ENCODE measurements around the gene TSPAN33.
"Not testable (repeated sequence)": the region's sequence is repeated elsewhere in the genome, so short reads cannot be mapped to it uniquely, and the experiment has no call there.

Gene TSPAN33

DNA sequence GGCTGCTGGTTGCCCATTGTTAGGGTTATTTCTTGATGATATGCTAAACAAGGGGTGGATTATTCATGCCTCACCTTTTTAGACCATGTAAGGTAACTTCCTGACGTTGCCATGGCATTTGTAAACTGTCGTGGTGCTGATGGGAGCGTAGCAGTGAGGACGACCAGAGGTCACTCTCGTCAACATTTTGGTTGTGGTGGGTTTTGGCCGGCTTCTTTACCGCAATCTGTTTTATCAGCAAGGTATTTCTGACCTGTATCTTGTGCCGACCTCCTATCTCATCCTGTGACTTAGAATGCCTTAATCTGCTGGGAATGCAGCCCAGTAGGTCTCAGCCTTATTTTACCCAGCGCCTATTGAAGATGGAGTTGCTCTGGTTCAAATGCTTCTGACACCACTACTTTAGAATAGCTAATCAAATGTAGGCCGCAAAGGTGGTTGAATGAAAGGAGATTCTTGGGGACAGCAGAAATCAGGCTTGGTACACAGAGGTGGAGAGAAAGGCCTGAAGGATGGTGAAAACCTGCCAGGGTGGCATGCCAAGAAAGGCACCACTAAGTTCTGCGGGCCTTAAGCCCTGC is 26.0 kb downstream of the TSPAN33 start:
- DNase-seq (ENCODE audit: low read depth) = no peak

DNA sequence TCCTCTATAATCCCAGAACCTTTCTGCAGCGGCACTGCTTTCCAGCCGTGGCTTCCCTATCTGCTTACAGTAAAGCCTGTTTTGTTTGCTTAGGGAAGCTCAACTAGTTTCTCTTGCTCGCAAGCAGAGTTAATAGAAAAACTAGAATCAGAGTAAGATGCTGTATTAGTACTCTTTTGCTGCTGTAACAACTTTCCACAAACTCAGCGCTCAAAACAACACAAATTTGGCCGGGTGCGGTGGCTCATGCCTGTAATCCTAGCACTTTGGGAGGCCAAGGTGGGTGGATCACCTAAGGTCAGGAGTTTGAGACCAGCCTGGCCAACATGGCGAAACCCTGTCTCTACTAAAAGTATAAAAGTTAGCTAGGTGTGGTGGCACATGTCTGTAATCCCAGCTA is 29.4 kb downstream of the TSPAN33 start:
- not testable (repeated sequence) for DNase-seq (ENCODE audit: low read depth)

DNA sequence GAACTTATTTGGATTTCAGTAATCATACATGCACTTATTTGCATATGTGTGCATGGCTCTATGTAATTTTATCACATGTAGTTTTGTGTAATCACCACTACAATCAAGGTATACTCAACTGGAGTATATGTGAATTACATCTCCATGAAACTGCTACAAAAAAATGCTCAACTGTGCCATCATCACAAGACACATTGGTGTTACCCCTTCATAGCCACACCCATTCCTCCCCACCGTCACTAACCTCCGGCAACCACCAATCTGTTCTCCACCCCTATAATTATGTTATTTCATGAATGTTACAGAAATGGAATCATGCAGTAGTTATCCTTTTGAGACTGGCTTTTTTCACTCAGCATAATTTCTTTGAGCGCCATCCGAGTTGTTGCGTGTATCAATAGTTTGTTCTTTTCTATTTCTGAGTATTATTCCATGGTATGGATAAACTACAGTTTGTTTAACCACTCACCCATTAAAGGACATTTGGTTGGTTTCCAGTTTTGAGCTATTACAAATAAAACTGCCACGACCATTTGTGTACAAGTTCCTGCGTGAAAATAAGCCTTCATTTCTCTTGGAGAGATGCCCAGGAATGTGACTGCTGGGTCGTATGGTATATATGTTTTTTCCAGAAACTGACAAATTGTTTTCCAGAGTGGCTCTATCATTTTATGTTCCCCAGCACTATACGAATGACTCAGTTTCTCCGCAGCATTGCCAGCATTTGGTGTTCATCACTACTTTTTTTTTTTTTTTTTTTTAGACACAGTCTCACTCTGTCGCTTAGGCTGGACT is 32.6 kb downstream of the TSPAN33 start:
- no peak for DNase-seq (ENCODE audit: low read depth)

DNA sequence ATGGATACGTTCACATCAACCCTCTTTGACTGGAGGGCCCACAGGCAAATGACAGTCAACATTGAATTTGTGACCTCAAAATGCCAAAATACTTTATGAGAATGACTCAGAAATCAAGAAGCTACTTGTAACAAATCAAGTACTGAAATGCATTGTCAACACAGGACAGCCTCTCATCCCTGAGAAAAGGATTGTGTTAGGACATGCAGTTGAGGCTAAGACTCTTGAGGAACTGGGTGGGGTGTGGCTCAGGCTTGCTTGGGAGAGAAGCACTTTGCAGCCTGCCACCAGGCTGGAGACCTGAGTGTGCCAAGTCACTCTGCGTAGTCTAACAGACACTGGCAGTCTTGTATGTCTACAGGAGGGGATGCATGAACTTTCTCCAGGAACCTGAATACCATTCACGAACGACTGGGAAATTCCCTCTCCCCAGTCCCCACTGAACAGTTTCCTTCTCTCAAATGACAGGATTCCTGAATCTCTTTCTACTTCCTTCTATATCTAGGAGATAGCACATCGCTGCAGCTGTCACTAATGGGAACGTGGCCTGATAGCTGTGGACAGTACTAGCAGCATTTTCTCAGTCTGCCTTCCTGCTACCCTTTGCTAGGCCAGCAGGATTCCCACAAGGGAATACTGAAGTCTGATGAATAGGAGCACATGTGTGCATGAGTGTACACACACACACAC is 40.6 kb downstream of the TSPAN33 start:
- no peak for DNase-seq (ENCODE audit: low read depth)

GRCh38 chr7:129186749-129187260 is 42.3 kb downstream of the TSPAN33 start:
- no peak for DNase-seq (ENCODE audit: low read depth)

GRCh38 chr7:129187681-129188371 is 43.3 kb downstream of the TSPAN33 start:
- DNase-seq (ENCODE audit: low read depth) = no peak

- peak; percentile 28 for DNase-seq (ENCODE audit: low read depth)
These were observed 43.9 kb downstream of the TSPAN33 start, which contains the start of gene SMO for GRCh38 chr7:129188372-129188891. Gene SMO, plus strand, starts transcription at chr7:129188633. Its CDS starts 519 bp downstream, at chr7:129189152.

- DNase-seq (ENCODE audit: low read depth) = peak; percentile 28
These were observed 44.6 kb downstream of the TSPAN33 start for GRCh38 chr7:129188892-129189660.

DNA sequence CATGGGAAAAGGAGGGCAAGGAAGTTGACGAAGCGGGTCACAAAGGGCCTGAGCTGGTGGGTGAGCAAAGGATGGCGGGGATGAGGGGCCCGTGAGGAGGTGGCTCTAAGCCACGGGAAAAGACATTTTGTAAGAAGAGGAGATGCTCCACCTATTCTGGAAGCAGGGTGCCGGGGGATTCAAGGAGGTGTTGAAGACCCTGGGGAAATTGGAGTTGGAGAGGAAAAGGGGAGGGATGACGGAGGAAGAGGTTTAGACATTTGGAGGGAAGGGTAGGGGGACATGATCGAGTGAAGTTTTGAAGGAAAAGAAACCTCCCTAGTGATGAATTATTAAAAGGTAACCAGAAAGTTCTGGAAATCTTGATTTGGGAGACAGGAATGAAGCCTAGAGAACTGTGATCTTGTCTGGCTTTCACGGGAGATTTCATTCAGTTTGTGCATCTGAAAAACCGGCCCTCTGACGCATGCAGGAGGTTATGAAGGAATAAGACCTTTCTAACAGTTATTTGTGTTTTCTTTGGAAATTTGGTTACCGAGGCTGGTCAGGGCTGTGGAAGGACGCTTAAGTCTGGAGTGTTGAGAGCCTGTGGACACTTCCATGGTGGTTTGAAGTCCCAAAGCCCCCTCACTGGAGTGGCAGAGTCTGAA is 45.3 kb downstream of the TSPAN33 start:
- DNase-seq (ENCODE audit: low read depth) = no peak

- DNase-seq (ENCODE audit: low read depth) = no peak
These were observed 46.8 kb downstream of the TSPAN33 start for GRCh38 chr7:129191272-129191671.

DNA sequence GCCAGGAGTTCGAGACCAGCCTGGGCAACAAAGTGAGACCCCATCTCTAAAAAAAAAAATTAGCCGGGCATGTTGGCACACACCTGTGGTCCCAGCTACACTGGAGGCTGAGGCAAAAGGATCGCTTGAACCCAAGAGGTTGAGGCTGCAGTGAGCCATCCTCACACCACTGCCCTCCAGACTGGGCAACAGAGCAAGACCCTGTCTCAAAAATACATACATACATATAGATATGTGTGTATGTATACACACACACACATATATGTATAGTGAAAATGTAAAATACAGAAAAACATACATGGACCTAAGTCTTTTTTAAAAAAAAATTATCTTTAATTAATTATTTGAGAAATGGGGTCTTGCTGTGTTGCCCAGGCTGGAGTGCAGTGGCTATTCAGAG is 49.4 kb downstream of the TSPAN33 start:
- DNase-seq (ENCODE audit: low read depth) = no peak

- no peak for DNase-seq (ENCODE audit: low read depth)
These were observed 53.3 kb downstream of the TSPAN33 start for GRCh38 chr7:129197771-129198170.

- no peak for DNase-seq (ENCODE audit: low read depth)
These were observed 54.9 kb downstream of the TSPAN33 start for GRCh38 chr7:129199406-129199805.

DNA sequence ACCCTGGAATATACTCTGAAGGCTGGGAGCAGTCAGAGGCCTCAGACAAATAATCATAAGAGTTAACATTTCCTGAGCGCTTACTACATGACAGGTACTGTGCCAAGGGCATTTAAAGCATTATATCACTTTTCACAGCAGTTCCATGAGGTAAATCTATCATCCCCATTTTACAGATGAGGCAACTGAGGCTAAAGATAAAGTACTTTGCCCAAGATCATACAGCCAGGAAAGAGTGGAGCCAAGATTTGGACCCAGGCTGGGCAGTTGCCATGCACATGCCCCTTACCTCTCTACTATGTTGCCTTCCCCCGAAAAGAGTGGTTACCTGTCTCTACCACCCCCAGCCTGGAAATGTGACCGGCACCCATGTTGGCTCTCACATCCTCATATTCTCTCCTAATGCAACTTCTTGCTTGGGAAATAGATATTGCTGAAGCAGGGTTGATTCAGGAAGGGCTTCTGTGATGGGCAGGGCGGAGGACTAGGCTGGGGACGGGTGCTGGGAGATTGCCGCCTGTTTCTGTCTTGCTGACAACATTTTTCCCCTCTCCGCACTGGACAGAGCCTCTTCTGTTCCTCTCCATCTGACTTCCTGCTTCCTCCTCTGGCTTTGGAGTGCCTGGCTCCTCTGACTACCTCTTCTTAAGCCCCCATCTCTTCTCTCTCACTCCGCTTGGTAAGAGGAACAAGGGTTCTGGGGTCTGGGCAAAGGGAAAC is 57.7 kb downstream of the TSPAN33 start:
- no peak for DNase-seq (ENCODE audit: low read depth)

GRCh38 chr7:129203050-129203741 is 58.7 kb downstream of the TSPAN33 start:
- no peak for DNase-seq (ENCODE audit: low read depth)

- no peak for DNase-seq (ENCODE audit: low read depth)
These were observed 60.8 kb downstream of the TSPAN33 start for GRCh38 chr7:129205126-129205818.

GRCh38 chr7:129205987-129206785 is 61.7 kb downstream of the TSPAN33 start:
- DNase-seq (ENCODE audit: low read depth) = no peak

DNA sequence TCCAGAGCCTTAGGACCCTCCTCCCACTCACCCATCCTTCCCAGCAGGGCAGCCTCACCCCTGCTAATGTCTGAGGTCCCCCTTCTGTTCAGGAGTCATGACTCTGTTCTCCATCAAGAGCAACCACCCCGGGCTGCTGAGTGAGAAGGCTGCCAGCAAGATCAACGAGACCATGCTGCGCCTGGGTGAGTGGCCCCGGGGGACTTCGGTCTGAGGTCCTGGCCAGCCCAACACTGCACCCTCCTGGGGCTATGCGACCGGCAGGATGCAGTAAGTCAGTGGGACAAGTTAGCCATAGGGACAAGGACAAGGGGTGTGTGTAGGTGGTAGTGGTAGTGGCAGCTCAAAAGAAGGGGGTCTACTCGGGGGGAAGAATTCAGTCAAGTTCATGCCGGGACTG is 64.2 kb downstream of the TSPAN33 start:
- no peak for DNase-seq (ENCODE audit: low read depth)
